ENCODE data around the gene PTPRN2. TPM values are rescaled to one million over a fixed set of nuclear protein-coding genes. Genes with fewer than 3 reads are reported as not detected.

Gene PTPRN2
- total and polyA plus RNA-seq, 2 donors: 1.7 to 1.9 TPM

- H3K9me3 ChIP-seq (ENCODE audit: control insufficient read depth in 2 of 2, insufficient read depth in 1 of 2, low read length in 1 of 2): peaks cover 3 to 55% of the 10 kb centered on the region in 2 donors
- DNase-seq (ENCODE audit: low read depth in 6 of 9, low spot score in 9 of 9): no peak
- H3K27me3 ChIP-seq (ENCODE audit: control insufficient read depth in 2 of 2, insufficient read depth in 1 of 2, low read length in 1 of 2): no peaks in the 10 kb centered on the region
- 94% methylated on average over 11 of the region's 11 CpGs for WGBS
- no peaks in the 10 kb centered on the region for H3K36me3 ChIP-seq (ENCODE audit: control insufficient read depth in 2 of 2, insufficient read depth in 2 of 2, low read length in 1 of 2)
- H3K4me1 ChIP-seq (ENCODE audit: control insufficient read depth in 2 of 2, insufficient read depth in 2 of 2, low read length in 2 of 2): no peaks in the 10 kb centered on the region
- H3K4me3 ChIP-seq (ENCODE audit: low read length in 2 of 2): no peak overlapping the region
- no peak overlapping the region for H3K27ac ChIP-seq (ENCODE audit: low read depth in 1 of 2, low read length in 1 of 2)
Measured at GRCh38 chr7:158271646-158272045, 316.0 kb downstream of the PTPRN2 start.

GRCh38 chr7:158270856-158271413 lies 316.7 kb downstream of the PTPRN2 start:
- Histone ChIP-seq H3K9me3 (ENCODE audit: control insufficient read depth in 2 of 2, insufficient read depth in 1 of 2, low read length in 1 of 2) (peaks cover 3 to 51% of the 10 kb centered on the region in 2 donors), H3K4me1 (ENCODE audit: control insufficient read depth in 2 of 2, insufficient read depth in 2 of 2, low read length in 2 of 2) (no peaks in the 10 kb centered on the region), H3K36me3 (ENCODE audit: control insufficient read depth in 2 of 2, insufficient read depth in 2 of 2, low read length in 1 of 2) (no peaks in the 10 kb centered on the region), H3K4me3 (ENCODE audit: low read length in 2 of 2) (no peak overlapping the region), H3K27me3 (ENCODE audit: control insufficient read depth in 2 of 2, insufficient read depth in 1 of 2, low read length in 1 of 2) (no peaks in the 10 kb centered on the region), H3K27ac (ENCODE audit: low read depth in 1 of 2, low read length in 1 of 2) (no peak overlapping the region)
- 98% methylated on average over 9 of the region's 9 CpGs for WGBS
- peak in 1 of 9 donors; percentile 15 for DNase-seq (ENCODE audit: low read depth in 6 of 9, low spot score in 9 of 9)

- no peak for DNase-seq (ENCODE audit: low read depth in 6 of 9, low spot score in 9 of 9)
- WGBS: 95% methylated on average over 13 of the region's 13 CpGs
Measured at GRCh38 chr7:158270106-158270775, 317.4 kb downstream of the PTPRN2 start.

DNA sequence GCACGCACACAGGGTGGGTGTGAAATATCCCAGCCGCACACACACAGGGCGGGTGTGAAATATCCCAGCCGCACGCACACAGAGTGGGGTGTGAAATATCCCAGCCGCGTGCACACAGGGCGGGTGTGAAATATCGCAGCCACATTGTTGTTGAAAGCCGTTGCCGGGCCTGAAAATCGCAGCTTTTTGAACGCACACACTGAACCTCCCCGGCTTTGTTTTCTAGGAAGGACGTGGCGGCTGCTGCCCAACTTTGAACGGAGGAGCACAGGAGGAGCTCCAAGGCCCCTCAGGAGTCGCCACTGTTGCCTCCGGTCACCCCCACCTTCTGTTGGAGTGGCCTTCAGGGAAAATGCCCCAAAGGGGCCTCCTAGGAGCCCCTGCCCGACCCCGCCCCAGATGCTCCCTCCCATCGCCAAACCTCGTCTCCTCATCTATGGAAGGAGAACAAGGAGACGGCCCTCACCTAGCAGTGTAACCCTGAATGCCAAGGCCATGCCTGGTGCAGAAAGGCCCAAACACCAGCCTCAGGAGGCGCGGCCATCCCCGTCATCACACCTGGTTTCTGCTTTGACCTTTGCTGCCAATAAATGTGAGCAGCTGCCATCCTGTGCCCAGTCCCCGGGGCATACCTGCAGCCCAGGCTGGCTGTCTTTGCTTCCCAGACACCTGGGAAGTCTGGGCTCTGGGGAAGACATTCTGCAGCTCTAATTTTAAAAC lies 318.6 kb downstream of the PTPRN2 start:
- Histone ChIP-seq H3K9me3 (ENCODE audit: control insufficient read depth in 2 of 2, insufficient read depth in 1 of 2, low read length in 1 of 2) (peaks cover 3 to 60% of the 10 kb centered on the region in 2 donors), H3K36me3 (ENCODE audit: control insufficient read depth in 2 of 2, insufficient read depth in 2 of 2, low read length in 1 of 2) (no peaks in the 10 kb centered on the region), H3K4me1 (ENCODE audit: control insufficient read depth in 2 of 2, insufficient read depth in 2 of 2, low read length in 2 of 2) (no peaks in the 10 kb centered on the region), H3K4me3 (ENCODE audit: low read length in 2 of 2) (no peak overlapping the region), H3K27me3 (ENCODE audit: control insufficient read depth in 2 of 2, insufficient read depth in 1 of 2, low read length in 1 of 2) (no peaks in the 10 kb centered on the region), H3K27ac (ENCODE audit: low read depth in 1 of 2, low read length in 1 of 2) (no peak overlapping the region)
- no peak for DNase-seq (ENCODE audit: low read depth in 6 of 9, low spot score in 9 of 9)
- 92% methylated on average over 28 of the region's 28 CpGs for WGBS

More at GRCh38 chr7:158270106-158270775, 317.4 kb downstream of the PTPRN2 start:
- H3K4me3 ChIP-seq (ENCODE audit: low read length in 2 of 2): no peak overlapping the region
- H3K9me3 ChIP-seq (ENCODE audit: control insufficient read depth in 2 of 2, insufficient read depth in 1 of 2, low read length in 1 of 2): peaks cover 3 to 51% of the 10 kb centered on the region in 2 donors
- H3K36me3 ChIP-seq (ENCODE audit: control insufficient read depth in 2 of 2, insufficient read depth in 2 of 2, low read length in 1 of 2): no peaks in the 10 kb centered on the region
- no peaks in the 10 kb centered on the region for H3K4me1 ChIP-seq (ENCODE audit: control insufficient read depth in 2 of 2, insufficient read depth in 2 of 2, low read length in 2 of 2)
- H3K27me3 ChIP-seq (ENCODE audit: control insufficient read depth in 2 of 2, insufficient read depth in 1 of 2, low read length in 1 of 2): no peaks in the 10 kb centered on the region
- no peak overlapping the region for H3K27ac ChIP-seq (ENCODE audit: low read depth in 1 of 2, low read length in 1 of 2)

DNA sequence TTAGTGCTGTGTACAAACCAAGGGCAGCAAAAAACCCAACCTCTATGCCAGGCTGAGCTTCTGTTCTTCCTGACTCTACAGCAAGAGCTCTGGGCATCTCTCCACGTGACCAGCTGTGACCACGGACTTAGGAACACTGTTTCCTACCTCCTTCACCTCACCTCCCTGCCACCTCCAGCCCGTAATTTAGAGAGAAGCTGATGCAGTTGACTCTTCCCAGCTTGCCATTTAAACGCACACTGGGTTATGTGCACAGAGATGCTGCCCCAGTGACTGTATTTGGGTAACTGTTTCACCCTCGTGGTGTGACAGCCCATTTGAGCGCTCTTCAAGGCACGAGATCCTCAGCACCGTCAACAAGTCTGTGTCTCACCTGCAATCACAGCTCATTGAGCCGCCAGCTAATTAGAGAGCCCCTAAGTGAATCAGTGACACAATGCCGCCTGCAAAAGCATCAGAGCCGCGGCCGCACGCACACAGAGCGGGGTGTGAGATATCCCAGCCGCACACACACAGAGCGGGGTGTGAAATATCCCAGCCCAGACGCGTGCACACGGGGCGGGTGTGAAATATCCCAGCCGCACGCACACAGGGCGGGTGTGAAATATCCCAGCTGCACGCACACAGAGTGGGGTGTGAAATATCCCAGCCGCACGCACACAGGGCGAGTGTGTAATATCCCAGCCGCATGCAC lies 319.7 kb downstream of the PTPRN2 start:
- no peak overlapping the region for H3K4me3 ChIP-seq (ENCODE audit: low read length in 2 of 2)
- 94% methylated on average over 29 of the region's 29 CpGs for WGBS
- no peaks in the 10 kb centered on the region for H3K36me3 ChIP-seq (ENCODE audit: control insufficient read depth in 2 of 2, insufficient read depth in 2 of 2, low read length in 1 of 2)
- no peak for DNase-seq (ENCODE audit: low read depth in 6 of 9, low spot score in 9 of 9)
- peaks cover 0 to 67% of the 10 kb centered on the region in 2 donors for H3K9me3 ChIP-seq (ENCODE audit: control insufficient read depth in 2 of 2, insufficient read depth in 1 of 2, low read length in 1 of 2)
- H3K4me1 ChIP-seq (ENCODE audit: control insufficient read depth in 2 of 2, insufficient read depth in 2 of 2, low read length in 2 of 2): no peaks in the 10 kb centered on the region
- H3K27ac ChIP-seq (ENCODE audit: low read depth in 1 of 2, low read length in 1 of 2): no peak overlapping the region
- no peaks in the 10 kb centered on the region for H3K27me3 ChIP-seq (ENCODE audit: control insufficient read depth in 2 of 2, insufficient read depth in 1 of 2, low read length in 1 of 2)

- H3K27me3 ChIP-seq (ENCODE audit: control insufficient read depth in 2 of 2, insufficient read depth in 1 of 2, low read length in 1 of 2): no peaks in the 10 kb centered on the region
- H3K9me3 ChIP-seq (ENCODE audit: control insufficient read depth in 2 of 2, insufficient read depth in 1 of 2, low read length in 1 of 2): peaks cover 0 to 60% of the 10 kb centered on the region in 2 donors
- no peak overlapping the region for H3K27ac ChIP-seq (ENCODE audit: low read depth in 1 of 2, low read length in 1 of 2)
- H3K4me1 ChIP-seq (ENCODE audit: control insufficient read depth in 2 of 2, insufficient read depth in 2 of 2, low read length in 2 of 2): no peaks in the 10 kb centered on the region
- no peaks in the 10 kb centered on the region for H3K36me3 ChIP-seq (ENCODE audit: control insufficient read depth in 2 of 2, insufficient read depth in 2 of 2, low read length in 1 of 2)
- H3K4me3 ChIP-seq (ENCODE audit: low read length in 2 of 2): no peak overlapping the region
- 84% methylated on average over 30 of the region's 30 CpGs for WGBS
- DNase-seq (ENCODE audit: low read depth in 6 of 9, low spot score in 9 of 9): no peak
Measured at GRCh38 chr7:158266817-158267741, 320.5 kb downstream of the PTPRN2 start.

DNA sequence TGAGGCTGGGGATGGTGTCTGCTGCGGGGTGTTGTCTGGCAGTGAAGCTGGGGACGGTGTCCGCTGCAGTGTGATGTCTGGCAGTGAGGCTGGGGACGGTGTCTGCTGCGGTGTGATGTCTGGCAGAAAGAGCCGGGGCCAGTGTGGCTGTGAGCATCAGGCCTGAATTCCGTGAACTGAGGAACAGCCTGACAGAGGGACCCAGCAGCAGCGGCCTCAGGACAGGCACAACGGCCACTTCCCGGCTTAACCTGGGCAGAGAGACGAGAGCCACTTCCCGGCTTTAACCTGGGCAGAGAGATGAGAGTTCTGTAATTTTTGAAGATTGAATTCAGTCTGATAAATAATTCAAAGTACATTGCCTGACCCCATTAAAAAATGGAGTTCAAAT lies 321.2 kb downstream of the PTPRN2 start:
- no peak overlapping the region for H3K27ac ChIP-seq (ENCODE audit: low read depth in 1 of 2, low read length in 1 of 2)
- no peaks in the 10 kb centered on the region for H3K36me3 ChIP-seq (ENCODE audit: control insufficient read depth in 2 of 2, insufficient read depth in 2 of 2, low read length in 1 of 2)
- no peaks in the 10 kb centered on the region for H3K27me3 ChIP-seq (ENCODE audit: control insufficient read depth in 2 of 2, insufficient read depth in 1 of 2, low read length in 1 of 2)
- WGBS: 93% methylated on average over 12 of the region's 12 CpGs
- H3K4me1 ChIP-seq (ENCODE audit: control insufficient read depth in 2 of 2, insufficient read depth in 2 of 2, low read length in 2 of 2): no peaks in the 10 kb centered on the region
- no peak overlapping the region for H3K4me3 ChIP-seq (ENCODE audit: low read length in 2 of 2)
- no peak for DNase-seq (ENCODE audit: low read depth in 6 of 9, low spot score in 9 of 9)
- peaks cover 0 to 61% of the 10 kb centered on the region in 2 donors for H3K9me3 ChIP-seq (ENCODE audit: control insufficient read depth in 2 of 2, insufficient read depth in 1 of 2, low read length in 1 of 2)

DNA sequence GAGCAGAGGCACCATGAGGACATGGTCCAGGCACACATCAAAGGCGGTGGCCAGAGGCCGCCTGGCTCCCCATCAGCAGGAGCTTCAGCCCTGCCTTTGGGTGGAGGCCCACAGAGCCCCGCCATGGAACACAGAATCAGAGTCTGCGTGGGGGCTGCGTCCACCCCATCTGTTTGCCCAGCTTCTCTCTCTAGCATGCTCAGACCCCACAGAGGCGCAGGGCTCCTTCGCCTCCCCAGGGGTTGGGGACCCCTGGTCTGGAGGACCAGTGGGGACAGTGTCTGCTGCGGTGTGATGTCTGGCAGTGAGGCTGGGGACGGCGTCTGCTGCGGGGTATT lies 321.9 kb downstream of the PTPRN2 start:
- Histone ChIP-seq H3K36me3 (ENCODE audit: control insufficient read depth in 2 of 2, insufficient read depth in 2 of 2, low read length in 1 of 2) (no peaks in the 10 kb centered on the region), H3K4me3 (ENCODE audit: low read length in 2 of 2) (no peak overlapping the region), H3K4me1 (ENCODE audit: control insufficient read depth in 2 of 2, insufficient read depth in 2 of 2, low read length in 2 of 2) (no peaks in the 10 kb centered on the region), H3K9me3 (ENCODE audit: control insufficient read depth in 2 of 2, insufficient read depth in 1 of 2, low read length in 1 of 2) (peaks cover 0 to 63% of the 10 kb centered on the region in 2 donors), H3K27ac (ENCODE audit: low read depth in 1 of 2, low read length in 1 of 2) (no peak overlapping the region), H3K27me3 (ENCODE audit: control insufficient read depth in 2 of 2, insufficient read depth in 1 of 2, low read length in 1 of 2) (no peaks in the 10 kb centered on the region)
- DNase-seq (ENCODE audit: low read depth in 6 of 9, low spot score in 9 of 9): no peak
- WGBS: 88% methylated on average over 11 of the region's 11 CpGs

Measured in thymus (tissue), 11 donors.